Measurements from ENCODE around the gene CCHCR1.

GRCh38 chr6:31174378-31174777 lies 16.8 kb upstream of the CCHCR1 start:
- TF ChIP-seq CTCF (conservative IDR thresholded peaks at IDR 0.05) = no peak
- no peak for TF ChIP-seq EZH2 (IDR thresholded peaks at IDR 0.05; ENCODE audit: low read depth)

All from PC-9 (cell line).